Measurements from ENCODE around the gene PRKAA2. TPM values are rescaled to one million over a fixed set of nuclear protein-coding genes. Genes with fewer than 3 reads are reported as not detected.

Gene PRKAA2
- total and polyA plus RNA-seq, 2 of the 4 experiments (the other 2 are of a cell fraction): 0.72 to 1.4 TPM

DNA sequence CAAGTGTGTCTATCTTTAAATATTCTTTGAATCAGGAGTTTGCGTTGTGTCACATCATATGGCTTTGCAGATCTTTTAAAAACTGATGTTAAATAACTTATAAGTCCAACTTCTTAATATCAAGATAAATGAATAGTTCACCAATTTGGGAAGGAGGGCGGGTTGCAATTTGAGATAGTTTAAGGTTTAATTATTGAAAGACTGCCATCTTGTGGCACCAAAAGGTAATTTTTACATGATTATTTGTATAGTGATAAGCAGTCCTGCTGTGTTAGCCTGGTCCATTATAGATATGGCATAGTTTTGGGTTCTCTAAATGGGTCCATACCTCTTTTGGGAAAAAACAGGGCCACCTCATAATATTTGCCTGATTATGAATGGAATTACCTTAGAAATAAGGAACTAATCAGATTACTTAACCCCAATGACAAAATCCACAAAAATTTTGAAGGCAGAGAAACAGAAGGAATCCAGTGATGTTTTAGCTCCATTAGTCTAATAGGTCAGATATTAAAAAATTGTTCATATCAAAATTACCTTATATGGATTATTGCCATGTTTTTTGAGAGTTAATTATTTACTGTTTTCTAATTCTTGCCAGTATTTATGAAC lies 64.3 kb downstream of the PRKAA2 start:
- no peak overlapping the region for H2AFZ ChIP-seq (replicated peaks; ENCODE audit: low read length, poor library complexity)
- H3K79me1 ChIP-seq (ENCODE audit: low read depth in 1 of 2, low read length in 2 of 2): no peaks in the 10 kb centered on the region
- H2BK5ac ChIP-seq (ENCODE audit: low read depth, low read length, poor library complexity, severe bottlenecking): no peak overlapping the region
- DNase-seq (peak; percentile 65), ATAC-seq (ENCODE audit: low read depth) (peak; percentile 67)
- H2AK5ac ChIP-seq (ENCODE audit: low read depth, low read length): no peak overlapping the region
- H3K36me3 ChIP-seq (ENCODE audit: control insufficient read depth, insufficient read depth, low read length): peaks cover 3% of the 10 kb centered on the region; the same call in 1 of the 2 replicates
- no peak overlapping the region; a peak in 1 of 4 replicates for H4K8ac ChIP-seq (ENCODE audit: low read depth in 2 of 2, low read length in 2 of 2)
- H2BK120ac ChIP-seq (ENCODE audit: low read depth, low read length): no peak overlapping the region
- H4K91ac ChIP-seq (ENCODE audit: insufficient read depth, low read depth, low read length): no peak overlapping the region
- H2BK20ac ChIP-seq (ENCODE audit: low read depth, low read length): no peak overlapping the region
- ChIA-PET CTCF (interaction anchor here (0.6 to 1.3 kb wide), 8 partner anchors 7 to 1231 kb away, joined by 3 to 4 read pairs (median 3); no protein-coding TSS in a partner anchor), POLR2A (ENCODE audit: unreplicated experiment) (no interaction called here)
- no peak overlapping the region for H3K4ac ChIP-seq (ENCODE audit: low read depth, low read length)
- no peak overlapping the region for H3K56ac ChIP-seq (ENCODE audit: extremely low read depth, insufficient read depth, low read length)
- dilution Hi-C loops (cut with HindIII; ENCODE audit: low sequenced_read_pairs, unreplicated experiment) (no loop called here), in situ Hi-C loops (cut with MboI; ENCODE audit: low sequenced_read_pairs) (loop anchor here (10.0 kb wide), 1 partner anchor 1425 kb away; no protein-coding TSS in a partner anchor), intact Hi-C loops (cut with micrococcal nuclease) (no loop called here)
- no peaks in the 10 kb centered on the region for H3K9me3 ChIP-seq (ENCODE audit: control insufficient read depth, insufficient read depth, low read length)
- H3K9ac ChIP-seq (ENCODE audit: low read depth, low read length): no peak overlapping the region
- H3K4me2 ChIP-seq (ENCODE audit: low read depth, low read length): no peak overlapping the region
- H4K5ac ChIP-seq (ENCODE audit: low read depth, low read length): no peak overlapping the region
- H3K27me3 ChIP-seq (ENCODE audit: control insufficient read depth, insufficient read depth, low read length): no peaks in the 10 kb centered on the region
- WGBS, 2 experiments (ENCODE audit: extremely low coverage in 2 of 2, insufficient read length in 1 of 2): no CpG with 5 or more reads among the region's 2 CpGs
- no peak overlapping the region for H3K4me3 ChIP-seq (ENCODE audit: insufficient read depth, low read depth, low read length)
- no TSS peak for BruUV-seq (replicated peaks)
- no peak overlapping the region for H2AK9ac ChIP-seq (replicated peaks; ENCODE audit: low read depth, low read length, poor library complexity)
- peaks cover 2% of the 10 kb centered on the region; the same call in 1 of the 2 replicates for H3K4me1 ChIP-seq (ENCODE audit: control insufficient read depth, insufficient read depth, low read length)
- TF ChIP-seq RAD21 (IDR thresholded peaks at IDR 0.05; ENCODE audit: low read length) (peak; percentile 59), BHLHE40 (IDR thresholded peaks at IDR 0.05; ENCODE audit: low read depth, low read length) (no peak), SMC3 (IDR thresholded peaks at IDR 0.05; ENCODE audit: low read depth, low read length) (peak; percentile 49)
- TF ChIP-seq, protein P1, sequence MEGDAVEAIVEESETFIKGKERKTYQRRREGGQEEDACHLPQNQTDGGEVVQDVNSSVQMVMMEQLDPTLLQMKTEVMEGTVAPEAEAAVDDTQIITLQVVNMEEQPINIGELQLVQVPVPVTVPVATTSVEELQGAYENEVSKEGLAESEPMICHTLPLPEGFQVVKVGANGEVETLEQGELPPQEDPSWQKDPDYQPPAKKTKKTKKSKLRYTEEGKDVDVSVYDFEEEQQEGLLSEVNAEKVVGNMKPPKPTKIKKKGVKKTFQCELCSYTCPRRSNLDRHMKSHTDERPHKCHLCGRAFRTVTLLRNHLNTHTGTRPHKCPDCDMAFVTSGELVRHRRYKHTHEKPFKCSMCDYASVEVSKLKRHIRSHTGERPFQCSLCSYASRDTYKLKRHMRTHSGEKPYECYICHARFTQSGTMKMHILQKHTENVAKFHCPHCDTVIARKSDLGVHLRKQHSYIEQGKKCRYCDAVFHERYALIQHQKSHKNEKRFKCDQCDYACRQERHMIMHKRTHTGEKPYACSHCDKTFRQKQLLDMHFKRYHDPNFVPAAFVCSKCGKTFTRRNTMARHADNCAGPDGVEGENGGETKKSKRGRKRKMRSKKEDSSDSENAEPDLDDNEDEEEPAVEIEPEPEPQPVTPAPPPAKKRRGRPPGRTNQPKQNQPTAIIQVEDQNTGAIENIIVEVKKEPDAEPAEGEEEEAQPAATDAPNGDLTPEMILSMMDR (conservative IDR thresholded peaks at IDR 0.05; ENCODE audit: low read depth, low read length): peak; percentile 56
- TF ChIP-seq, protein P2, sequence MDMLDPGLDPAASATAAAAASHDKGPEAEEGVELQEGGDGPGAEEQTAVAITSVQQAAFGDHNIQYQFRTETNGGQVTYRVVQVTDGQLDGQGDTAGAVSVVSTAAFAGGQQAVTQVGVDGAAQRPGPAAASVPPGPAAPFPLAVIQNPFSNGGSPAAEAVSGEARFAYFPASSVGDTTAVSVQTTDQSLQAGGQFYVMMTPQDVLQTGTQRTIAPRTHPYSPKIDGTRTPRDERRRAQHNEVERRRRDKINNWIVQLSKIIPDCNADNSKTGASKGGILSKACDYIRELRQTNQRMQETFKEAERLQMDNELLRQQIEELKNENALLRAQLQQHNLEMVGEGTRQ (IDR thresholded peaks at IDR 0.05; ENCODE audit: low read depth, low read length): no peak
- no peaks in the 10 kb centered on the region for H4K20me1 ChIP-seq (ENCODE audit: insufficient read depth, low read length)
- no peak overlapping the region for H3K14ac ChIP-seq (replicated peaks; ENCODE audit: low read depth, low read length)
- no peak overlapping the region for H3K23ac ChIP-seq (ENCODE audit: low read depth, low read length)
- no peaks in the 10 kb centered on the region for H3K9me1 ChIP-seq (ENCODE audit: insufficient read depth, low read length)
- H3K27ac ChIP-seq (ENCODE audit: insufficient read depth, low read length): no peak overlapping the region
- H3K18ac ChIP-seq (ENCODE audit: low read depth, low read length): no peak overlapping the region
- no peak overlapping the region for H2BK15ac ChIP-seq (ENCODE audit: low read depth, low read length)

Measured in IMR-90 (cell line).